ENCODE results near the gene TMEM200A. TPM values are rescaled to one million over a fixed set of nuclear protein-coding genes. Genes with fewer than 3 reads are reported as not detected.

The TMEM200A gene
- total RNA-seq, 1 donor from 2014 or later = 21.4 TPM

- no peak overlapping the region for H3K9ac ChIP-seq (ENCODE audit: low read depth in 1 of 3, low read length in 3 of 3)
- no peaks in the 10 kb centered on the region for H3K9me3 ChIP-seq (ENCODE audit: control insufficient read depth in 3 of 3, low read length in 3 of 3)
- H3K4me3 ChIP-seq (ENCODE audit: low read length in 3 of 3) = no peak overlapping the region
- no peaks in the 10 kb centered on the region for H3K4me1 ChIP-seq (ENCODE audit: control insufficient read depth in 3 of 3, insufficient read depth in 3 of 3, low read length in 3 of 3)
- no peaks in the 10 kb centered on the region for H3K36me3 ChIP-seq (ENCODE audit: control insufficient read depth in 3 of 3, insufficient read depth in 3 of 3, low read length in 3 of 3)
- H3K27ac ChIP-seq (ENCODE audit: low read depth, low read length) = no peak overlapping the region
- H3K27me3 ChIP-seq (ENCODE audit: control insufficient read depth in 3 of 3, insufficient read depth in 3 of 3, low read length in 3 of 3) = no peaks in the 10 kb centered on the region
Measured at GRCh38 chr6:130376936-130377335, 11.1 kb downstream of the TMEM200A start.

GRCh38 chr6:130377371-130377770 lies 11.6 kb downstream of the TMEM200A start:
- Histone ChIP-seq H3K4me1 (ENCODE audit: control insufficient read depth in 3 of 3, insufficient read depth in 3 of 3, low read length in 3 of 3) (no peaks in the 10 kb centered on the region), H3K9me3 (ENCODE audit: control insufficient read depth in 3 of 3, low read length in 3 of 3) (no peaks in the 10 kb centered on the region), H3K9ac (ENCODE audit: low read depth in 1 of 3, low read length in 3 of 3) (no peak overlapping the region), H3K36me3 (ENCODE audit: control insufficient read depth in 3 of 3, insufficient read depth in 3 of 3, low read length in 3 of 3) (no peaks in the 10 kb centered on the region), H3K4me3 (ENCODE audit: low read length in 3 of 3) (no peak overlapping the region), H3K27me3 (ENCODE audit: control insufficient read depth in 3 of 3, insufficient read depth in 3 of 3, low read length in 3 of 3) (no peaks in the 10 kb centered on the region), H3K27ac (ENCODE audit: low read depth, low read length) (no peak overlapping the region)

- no peaks in the 10 kb centered on the region for H3K27me3 ChIP-seq (ENCODE audit: control insufficient read depth in 3 of 3, insufficient read depth in 3 of 3, low read length in 3 of 3)
- no peaks in the 10 kb centered on the region for H3K9me3 ChIP-seq (ENCODE audit: control insufficient read depth in 3 of 3, low read length in 3 of 3)
- H3K4me3 ChIP-seq (ENCODE audit: low read length in 3 of 3) = no peak overlapping the region
- H3K9ac ChIP-seq (ENCODE audit: low read depth in 1 of 3, low read length in 3 of 3) = no peak overlapping the region
- H3K4me1 ChIP-seq (ENCODE audit: control insufficient read depth in 3 of 3, insufficient read depth in 3 of 3, low read length in 3 of 3) = no peaks in the 10 kb centered on the region
- no peaks in the 10 kb centered on the region for H3K36me3 ChIP-seq (ENCODE audit: control insufficient read depth in 3 of 3, insufficient read depth in 3 of 3, low read length in 3 of 3)
- no peak overlapping the region for H3K27ac ChIP-seq (ENCODE audit: low read depth, low read length)
Measured at GRCh38 chr6:130377915-130378314, 12.1 kb downstream of the TMEM200A start.

GRCh38 chr6:130379223-130379622 lies 13.4 kb downstream of the TMEM200A start:
- Histone ChIP-seq H3K27ac (ENCODE audit: low read depth, low read length) (no peak overlapping the region), H3K36me3 (ENCODE audit: control insufficient read depth in 3 of 3, insufficient read depth in 3 of 3, low read length in 3 of 3) (no peaks in the 10 kb centered on the region), H3K27me3 (ENCODE audit: control insufficient read depth in 3 of 3, insufficient read depth in 3 of 3, low read length in 3 of 3) (no peaks in the 10 kb centered on the region), H3K9me3 (ENCODE audit: control insufficient read depth in 3 of 3, low read length in 3 of 3) (no peaks in the 10 kb centered on the region), H3K9ac (ENCODE audit: low read depth in 1 of 3, low read length in 3 of 3) (no peak overlapping the region), H3K4me1 (ENCODE audit: control insufficient read depth in 3 of 3, insufficient read depth in 3 of 3, low read length in 3 of 3) (no peaks in the 10 kb centered on the region), H3K4me3 (ENCODE audit: low read length in 3 of 3) (no peak overlapping the region)

GRCh38 chr6:130381012-130381411 lies 15.2 kb downstream of the TMEM200A start:
- Histone ChIP-seq H3K27me3 (ENCODE audit: control insufficient read depth in 3 of 3, insufficient read depth in 3 of 3, low read length in 3 of 3) (no peaks in the 10 kb centered on the region), H3K9ac (ENCODE audit: low read depth in 1 of 3, low read length in 3 of 3) (no peak overlapping the region), H3K9me3 (ENCODE audit: control insufficient read depth in 3 of 3, low read length in 3 of 3) (no peaks in the 10 kb centered on the region), H3K4me1 (ENCODE audit: control insufficient read depth in 3 of 3, insufficient read depth in 3 of 3, low read length in 3 of 3) (no peaks in the 10 kb centered on the region), H3K36me3 (ENCODE audit: control insufficient read depth in 3 of 3, insufficient read depth in 3 of 3, low read length in 3 of 3) (no peaks in the 10 kb centered on the region), H3K4me3 (ENCODE audit: low read length in 3 of 3) (no peak overlapping the region), H3K27ac (ENCODE audit: low read depth, low read length) (no peak overlapping the region)

GRCh38 chr6:130381459-130382380 lies 15.9 kb downstream of the TMEM200A start:
- H3K9me3 ChIP-seq (ENCODE audit: control insufficient read depth in 3 of 3, low read length in 3 of 3) = no peaks in the 10 kb centered on the region
- H3K9ac ChIP-seq (ENCODE audit: low read depth in 1 of 3, low read length in 3 of 3) = no peak overlapping the region
- H3K27me3 ChIP-seq (ENCODE audit: control insufficient read depth in 3 of 3, insufficient read depth in 3 of 3, low read length in 3 of 3) = no peaks in the 10 kb centered on the region
- no peaks in the 10 kb centered on the region for H3K4me1 ChIP-seq (ENCODE audit: control insufficient read depth in 3 of 3, insufficient read depth in 3 of 3, low read length in 3 of 3)
- no peaks in the 10 kb centered on the region for H3K36me3 ChIP-seq (ENCODE audit: control insufficient read depth in 3 of 3, insufficient read depth in 3 of 3, low read length in 3 of 3)
- no peak overlapping the region for H3K27ac ChIP-seq (ENCODE audit: low read depth, low read length)
- no peak overlapping the region for H3K4me3 ChIP-seq (ENCODE audit: low read length in 3 of 3)

GRCh38 chr6:130382872-130383490 lies 17.2 kb downstream of the TMEM200A start:
- Histone ChIP-seq H3K36me3 (ENCODE audit: control insufficient read depth in 3 of 3, insufficient read depth in 3 of 3, low read length in 3 of 3) (no peaks in the 10 kb centered on the region), H3K9me3 (ENCODE audit: control insufficient read depth in 3 of 3, low read length in 3 of 3) (no peaks in the 10 kb centered on the region), H3K27ac (ENCODE audit: low read depth, low read length) (no peak overlapping the region), H3K27me3 (ENCODE audit: control insufficient read depth in 3 of 3, insufficient read depth in 3 of 3, low read length in 3 of 3) (no peaks in the 10 kb centered on the region), H3K4me1 (ENCODE audit: control insufficient read depth in 3 of 3, insufficient read depth in 3 of 3, low read length in 3 of 3) (no peaks in the 10 kb centered on the region), H3K9ac (ENCODE audit: low read depth in 1 of 3, low read length in 3 of 3) (no peak overlapping the region), H3K4me3 (ENCODE audit: low read length in 3 of 3) (no peak overlapping the region)

GRCh38 chr6:130385064-130385695 lies 19.4 kb downstream of the TMEM200A start:
- Histone ChIP-seq H3K9me3 (ENCODE audit: control insufficient read depth in 3 of 3, low read length in 3 of 3) (no peaks in the 10 kb centered on the region), H3K27me3 (ENCODE audit: control insufficient read depth in 3 of 3, insufficient read depth in 3 of 3, low read length in 3 of 3) (no peaks in the 10 kb centered on the region), H3K9ac (ENCODE audit: low read depth in 1 of 3, low read length in 3 of 3) (no peak overlapping the region), H3K36me3 (ENCODE audit: control insufficient read depth in 3 of 3, insufficient read depth in 3 of 3, low read length in 3 of 3) (no peaks in the 10 kb centered on the region), H3K27ac (ENCODE audit: low read depth, low read length) (no peak overlapping the region), H3K4me1 (ENCODE audit: control insufficient read depth in 3 of 3, insufficient read depth in 3 of 3, low read length in 3 of 3) (no peaks in the 10 kb centered on the region), H3K4me3 (ENCODE audit: low read length in 3 of 3) (no peak overlapping the region)

GRCh38 chr6:130389142-130389541 lies 23.3 kb downstream of the TMEM200A start:
- no peaks in the 10 kb centered on the region for H3K4me1 ChIP-seq (ENCODE audit: control insufficient read depth in 3 of 3, insufficient read depth in 3 of 3, low read length in 3 of 3)
- no peak overlapping the region for H3K4me3 ChIP-seq (ENCODE audit: low read length in 3 of 3)
- no peaks in the 10 kb centered on the region for H3K9me3 ChIP-seq (ENCODE audit: control insufficient read depth in 3 of 3, low read length in 3 of 3)
- no peak overlapping the region for H3K9ac ChIP-seq (ENCODE audit: low read depth in 1 of 3, low read length in 3 of 3)
- H3K36me3 ChIP-seq (ENCODE audit: control insufficient read depth in 3 of 3, insufficient read depth in 3 of 3, low read length in 3 of 3) = no peaks in the 10 kb centered on the region
- no peaks in the 10 kb centered on the region for H3K27me3 ChIP-seq (ENCODE audit: control insufficient read depth in 3 of 3, insufficient read depth in 3 of 3, low read length in 3 of 3)
- no peak overlapping the region for H3K27ac ChIP-seq (ENCODE audit: low read depth, low read length)

GRCh38 chr6:130390890-130391289 lies 25.1 kb downstream of the TMEM200A start:
- H3K9ac ChIP-seq (ENCODE audit: low read depth in 1 of 3, low read length in 3 of 3) = no peak overlapping the region
- no peaks in the 10 kb centered on the region for H3K27me3 ChIP-seq (ENCODE audit: control insufficient read depth in 3 of 3, insufficient read depth in 3 of 3, low read length in 3 of 3)
- no peak overlapping the region for H3K4me3 ChIP-seq (ENCODE audit: low read length in 3 of 3)
- H3K27ac ChIP-seq (ENCODE audit: low read depth, low read length) = no peak overlapping the region
- no peaks in the 10 kb centered on the region for H3K9me3 ChIP-seq (ENCODE audit: control insufficient read depth in 3 of 3, low read length in 3 of 3)
- no peaks in the 10 kb centered on the region for H3K36me3 ChIP-seq (ENCODE audit: control insufficient read depth in 3 of 3, insufficient read depth in 3 of 3, low read length in 3 of 3)
- H3K4me1 ChIP-seq (ENCODE audit: control insufficient read depth in 3 of 3, insufficient read depth in 3 of 3, low read length in 3 of 3) = no peaks in the 10 kb centered on the region

Data from skeletal muscle tissue (tissue), 4 donors.